Endothelial cell of hepatic sinusoid (primary cell): ENCODE measurements around the gene CAPN9.
"Not testable (repeated sequence)": the region's sequence is repeated elsewhere in the genome, so short reads cannot be mapped to it uniquely, and the experiment has no call there.

Source experiments
- in situ Hi-C: cut with HindIII; loops from 2 replicates; pipeline ENCODE4 v1.10.0; 2017; ENCODE audit warnings: low sequenced_read_pairs

CAPN9 gene

GRCh38 chr1:230747127-230747730 lies at the start of gene CAPN9:
TSS of gene CAPN9 (plus strand) at chr1:230747388. CDS start at chr1:230747497, 109 bp downstream.
- in situ Hi-C loops: no loop called here

GRCh38 chr1:230698130-230698529 lies 49.1 kb upstream of the CAPN9 start:
- in situ Hi-C loops: no loop called here

GRCh38 chr1:230698964-230699363 lies 48.2 kb upstream of the CAPN9 start:
- in situ Hi-C loops: not testable (repeated sequence)

GRCh38 chr1:230699716-230700115 lies 47.5 kb upstream of the CAPN9 start:
- in situ Hi-C loops: no loop called here

GRCh38 chr1:230700132-230700531 lies 47.1 kb upstream of the CAPN9 start:
- in situ Hi-C loops: no loop called here

GRCh38 chr1:230701434-230701833 lies 45.8 kb upstream of the CAPN9 start:
- in situ Hi-C loops: no loop called here

- in situ Hi-C loops: no loop called here
Measured at GRCh38 chr1:230701895-230702768, 45.1 kb upstream of the CAPN9 start.

GRCh38 chr1:230702934-230703678 lies 44.1 kb upstream of the CAPN9 start:
- in situ Hi-C loops: no loop called here

GRCh38 chr1:230703679-230704385 lies 43.4 kb upstream of the CAPN9 start:
- in situ Hi-C loops: no loop called here

GRCh38 chr1:230704830-230705229 lies 42.4 kb upstream of the CAPN9 start:
- in situ Hi-C loops: no loop called here

GRCh38 chr1:230705289-230706019 lies 41.7 kb upstream of the CAPN9 start:
- in situ Hi-C loops: no loop called here

- in situ Hi-C loops: no loop called here
Measured at GRCh38 chr1:230706020-230706699, 41.0 kb upstream of the CAPN9 start.

- in situ Hi-C loops: no loop called here
Measured at GRCh38 chr1:230706887-230707731, 40.1 kb upstream of the CAPN9 start.

GRCh38 chr1:230707732-230708630 lies 39.2 kb upstream of the CAPN9 start:
- in situ Hi-C loops: no loop called here

GRCh38 chr1:230708631-230709580 lies 38.3 kb upstream of the CAPN9 start:
- in situ Hi-C loops: no loop called here

GRCh38 chr1:230709619-230710542 lies 37.3 kb upstream of the CAPN9 start:
- in situ Hi-C loops: no loop called here
